Testis (tissue), 3 donors: ENCODE data around the gene SF3B6. TPM values are rescaled to one million over a fixed set of nuclear protein-coding genes. Genes with fewer than 3 reads are reported as not detected.

Experiments
- DNase-seq: peaks from one replicate; pipeline ENCODE4 v3.0.0-alpha.2; 2019
- H3K27ac ChIP-seq, 2 donors: fragments of 200-600 bp; sonication (generic); one replicate each; pipeline ENCODE4 v1.5.1; 2019
- H3K27me3 ChIP-seq: fragments of 200-600 bp; sonication (generic); one replicate; pipeline ENCODE4 v1.5.1; 2019
- H3K36me3 ChIP-seq: fragments of 200-600 bp; sonication (generic); one replicate; pipeline ENCODE4 v1.5.1; 2017; ENCODE audit warnings: low read depth; ENCODE audit errors: missing control alignments
- H3K4me1 ChIP-seq: fragments of 200-600 bp; sonication (generic); one replicate; pipeline ENCODE4 v1.5.1; 2019
- H3K4me3 ChIP-seq, 2 donors: fragments of 200-600 bp; sonication (generic); one replicate each; pipeline ENCODE4 v1.5.1; 2017 to 2019
- H3K9me3 ChIP-seq: fragments of 200-600 bp; sonication (generic); one replicate; pipeline ENCODE4 v1.5.1; 2017
- CTCF ChIP-seq, 3 experiments: fragments of 450-650 bp in 2 of 3; fragments of 200-600 bp in 1 of 3; sonication (generic) in 1 of 3; IDR thresholded peaks; one replicate each; pipeline ENCODE4 v1.5.1; 2016 to 2019; ENCODE audit warnings: antibody characterized with exemption in 3 of 3, mild to moderate bottlenecking in 2 of 3, moderate library complexity in 1 of 3
- POLR2A ChIP-seq: fragments of 450-650 bp; IDR thresholded peaks from one replicate; pipeline ENCODE4 v1.6.1; 2017; ENCODE audit warnings: antibody characterized with exemption, mild to moderate bottlenecking, moderate library complexity
- WGBS, 2 donors: methylation state at CpG; one replicate each; pipeline ENCODE4 v1.1.5; 2018; 5-methylcytosine and 5-hydroxymethylcytosine counted together
- intact Hi-C: fragments of 100-400 bp; cut with DNase I; formaldehyde crosslinking; loops from one replicate; pipeline ENCODE4 v1.15.1; 2023; ENCODE audit warnings: low total_unique reads
- polyA plus RNA-seq: library from polyadenylated mRNA; stranded (reverse); fragments of 350-450 nt; fragmentation: Illumina TruSeq; extraction: RNeasy Lipid Tissue Mini Kit (QIAGEN cat#74804); gene quantifications from one replicate; pipeline ENCODE4 v1.2.3, GENCODE V29; 2014; ENCODE audit warnings: low read depth, low replicate concordance; ENCODE audit not compliant: insufficient read depth
- total RNA-seq, 2 donors: library from RNA; depleted of rRNA; stranded (reverse); fragments of >200 nt; gene quantifications; one replicate each; pipeline ENCODE4 v1.2.3, GENCODE V29; 2016

Gene SF3B6
- total and polyA plus RNA-seq, 3 donors from 2014 or later: 69.3 to 142 (median 87.4) TPM

GRCh38 chr2:24083567-24084385, 7.7 kb upstream of the SF3B6 start:
- Histone ChIP-seq H3K27ac (peak overlapping the region; percentile 81 to 87), H3K4me1 (peaks cover 10% of the 10 kb centered on the region), H3K27me3 (no peaks in the 10 kb centered on the region), H3K36me3 (no peaks in the 10 kb centered on the region), H3K9me3 (no peaks in the 10 kb centered on the region), H3K4me3 (peak overlapping the region; percentile 62 to 63)
- 4 to 8% methylated on average over 18 to 26 of the region's 30 CpGs for WGBS, 2 donors
- intact Hi-C loops: no loop called here
- TF ChIP-seq CTCF (IDR thresholded peaks at IDR 0.05) (no peak), POLR2A (no peak)
- peak; percentile 66 for DNase-seq

GRCh38 chr2:24082787-24083566, 6.9 kb upstream of the SF3B6 start:
- no peak for DNase-seq
- Histone ChIP-seq H3K4me1 (peaks cover 10% of the 10 kb centered on the region), H3K27ac (peak overlapping the region in 1 of 2 donors; percentile 87), H3K9me3 (no peaks in the 10 kb centered on the region), H3K27me3 (no peaks in the 10 kb centered on the region), H3K36me3 (no peaks in the 10 kb centered on the region), H3K4me3 (no peak overlapping the region)
- WGBS, 2 donors: 85 to 89% methylated on average over 8 of the region's 8 CpGs
- intact Hi-C loops: no loop called here
- TF ChIP-seq POLR2A (no peak), CTCF (IDR thresholded peaks at IDR 0.05) (no peak)

- WGBS, 2 donors: 61 to 79% methylated on average over 2 of the region's 2 CpGs
- no peak for TF ChIP-seq CTCF (IDR thresholded peaks at IDR 0.05)
- TF ChIP-seq POLR2A: no peak
These were observed 4.6 kb upstream of the SF3B6 start for GRCh38 chr2:24080701-24081100.

GRCh38 chr2:24077879-24078278, 1.8 kb upstream of the SF3B6 start:
- H3K4me1 ChIP-seq: peaks cover 11% of the 10 kb centered on the region
- H3K4me3 ChIP-seq: peak overlapping the region in 1 of 2 donors; percentile 78
- WGBS, 2 donors: 41 to 50% methylated on average over 2 of the region's 2 CpGs
- H3K27ac ChIP-seq: peak overlapping the region in 1 of 2 donors; percentile 92
- intact Hi-C loops: loop anchor here (5.0 kb wide), 1 partner anchor 151 kb away; the partner anchor contains the start of gene ATAD2B
- H3K36me3 ChIP-seq: no peaks in the 10 kb centered on the region
- no peaks in the 10 kb centered on the region for H3K9me3 ChIP-seq
- no peak for TF ChIP-seq CTCF (IDR thresholded peaks at IDR 0.05)
- no peak for TF ChIP-seq POLR2A
- no peak for DNase-seq
- H3K27me3 ChIP-seq: no peaks in the 10 kb centered on the region

More at GRCh38 chr2:24080701-24081100, 4.6 kb upstream of the SF3B6 start:
- Histone ChIP-seq H3K4me3 (no peak overlapping the region), H3K4me1 (peaks cover 15% of the 10 kb centered on the region), H3K27ac (no peak overlapping the region), H3K9me3 (no peaks in the 10 kb centered on the region), H3K27me3 (no peaks in the 10 kb centered on the region), H3K36me3 (no peaks in the 10 kb centered on the region)
- DNase-seq: no peak
- intact Hi-C loops: no loop called here
